HT1080 (cell line): ENCODE results near the gene SLC40A1. TPM values are rescaled to one million over a fixed set of nuclear protein-coding genes. Genes with fewer than 3 reads are reported as not detected.

Experiments used
- DNase-seq: peaks from one replicate; pipeline ENCODE4 v3.0.0-alpha.2; 2015; ENCODE audit warnings: low read depth
- total RNA-seq: library from RNA; depleted of rRNA; stranded (reverse); fragments of >200 nt; shearing (Covaris generic); gene quantifications from 2 replicates; pipeline ENCODE4 v1.2.3, GENCODE V29; 2014

Gene SLC40A1
- total RNA-seq, 1 experiment from 2014 or later, result 0.29 TPM

DNA sequence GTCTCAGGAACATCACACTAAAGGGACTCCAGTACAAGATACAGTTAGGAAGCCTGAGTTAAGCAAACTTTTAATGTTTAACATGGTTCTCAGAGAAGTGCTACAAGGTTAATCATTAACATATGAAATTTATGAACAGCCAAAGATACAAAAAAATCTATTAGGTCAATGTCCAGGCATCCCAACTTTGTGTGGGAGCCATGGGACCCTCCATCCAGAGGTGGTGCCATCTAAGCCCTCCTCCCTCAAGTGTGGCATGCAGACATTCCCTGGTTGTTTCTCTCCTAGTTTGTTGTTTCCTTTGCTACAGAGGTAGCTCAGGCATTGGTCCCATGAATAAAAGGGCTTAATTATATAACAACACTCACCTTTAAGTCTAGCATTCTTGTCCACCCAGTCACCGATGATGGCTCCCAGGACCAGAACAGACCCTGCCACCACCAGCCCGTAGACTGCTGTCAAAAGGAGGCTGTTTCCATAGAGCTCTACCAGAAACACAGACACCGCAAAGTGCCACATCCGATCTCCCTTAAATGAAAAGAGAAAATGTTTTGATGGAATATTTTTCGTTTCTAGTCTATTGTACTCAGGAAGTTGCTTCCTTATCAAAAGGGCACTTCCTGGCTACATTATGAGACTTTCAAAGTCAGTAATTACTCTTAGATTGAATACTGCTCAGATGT is 5.7 kb downstream of the SLC40A1 start:
- DNase-seq, result no peak

DNA sequence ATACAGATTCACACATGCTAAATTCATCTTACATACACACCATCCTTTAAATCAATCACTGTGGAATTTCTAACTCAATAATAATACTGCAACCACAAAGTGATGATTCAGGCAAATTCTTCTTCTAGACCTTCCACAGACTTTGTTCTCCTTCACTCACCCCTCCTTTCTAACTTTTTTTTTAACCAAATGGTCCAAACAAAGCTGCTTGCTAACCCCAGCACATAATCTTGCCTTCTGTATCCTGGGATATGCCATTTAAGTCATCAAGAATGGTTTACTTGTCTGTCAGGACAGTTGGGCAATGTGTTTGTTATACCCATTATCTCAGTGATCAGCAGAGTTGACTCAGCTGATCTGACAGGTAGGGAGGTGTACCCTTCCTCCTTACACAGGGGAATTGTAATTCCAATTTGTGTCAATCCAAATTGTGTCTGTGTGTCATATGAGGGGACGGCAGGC is 10.0 kb downstream of the SLC40A1 start:
- peak; percentile 81 for DNase-seq

DNA sequence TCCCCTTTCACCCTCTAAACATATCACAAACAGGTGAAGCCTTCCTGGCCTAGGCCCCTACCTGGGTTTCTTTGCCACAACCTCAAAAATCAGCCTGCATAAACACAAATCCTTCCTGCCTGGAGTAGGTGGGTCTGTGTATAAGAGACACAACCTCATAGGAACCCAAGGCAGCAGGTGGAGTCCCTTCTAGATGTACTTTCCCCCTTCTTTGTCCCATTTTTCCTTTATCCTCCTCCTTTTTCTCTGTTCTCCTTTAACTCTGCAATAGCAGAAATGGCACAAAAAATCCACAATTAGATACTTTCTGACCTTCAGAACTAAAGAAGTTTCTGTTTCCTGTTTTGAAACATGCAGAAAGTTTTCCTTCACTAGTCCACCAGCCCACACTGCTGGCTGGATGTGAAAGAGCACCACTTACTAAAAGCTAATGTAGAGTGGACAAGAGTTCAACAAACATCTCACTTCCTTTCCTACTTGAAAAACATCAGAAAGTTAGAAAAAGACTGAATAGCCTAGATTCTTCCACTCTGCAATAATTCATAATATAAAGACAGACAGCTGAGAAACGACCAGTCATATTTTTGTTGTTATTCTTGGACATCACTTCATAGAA is 11.2 kb downstream of the SLC40A1 start:
- no peak for DNase-seq

DNA sequence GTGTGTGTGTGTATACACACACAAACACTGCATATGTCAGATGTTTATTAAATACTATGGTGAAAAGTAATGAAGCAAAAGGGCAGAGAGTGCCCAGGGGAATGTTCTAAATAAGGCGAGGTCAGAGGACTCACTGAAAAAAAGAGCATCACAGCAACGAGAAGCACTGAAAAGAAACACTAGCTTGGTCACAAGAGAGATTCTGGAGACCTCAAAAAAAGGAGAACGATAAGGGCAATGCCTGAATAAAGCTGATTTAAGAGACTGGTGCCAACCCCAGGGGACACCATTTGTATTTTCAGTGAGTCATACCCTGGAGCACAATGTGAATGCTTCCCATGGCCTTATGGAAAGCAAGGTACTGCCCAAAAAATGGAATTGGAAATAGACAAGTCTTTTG is 14.5 kb downstream of the SLC40A1 start:
- DNase-seq, result no peak

DNA sequence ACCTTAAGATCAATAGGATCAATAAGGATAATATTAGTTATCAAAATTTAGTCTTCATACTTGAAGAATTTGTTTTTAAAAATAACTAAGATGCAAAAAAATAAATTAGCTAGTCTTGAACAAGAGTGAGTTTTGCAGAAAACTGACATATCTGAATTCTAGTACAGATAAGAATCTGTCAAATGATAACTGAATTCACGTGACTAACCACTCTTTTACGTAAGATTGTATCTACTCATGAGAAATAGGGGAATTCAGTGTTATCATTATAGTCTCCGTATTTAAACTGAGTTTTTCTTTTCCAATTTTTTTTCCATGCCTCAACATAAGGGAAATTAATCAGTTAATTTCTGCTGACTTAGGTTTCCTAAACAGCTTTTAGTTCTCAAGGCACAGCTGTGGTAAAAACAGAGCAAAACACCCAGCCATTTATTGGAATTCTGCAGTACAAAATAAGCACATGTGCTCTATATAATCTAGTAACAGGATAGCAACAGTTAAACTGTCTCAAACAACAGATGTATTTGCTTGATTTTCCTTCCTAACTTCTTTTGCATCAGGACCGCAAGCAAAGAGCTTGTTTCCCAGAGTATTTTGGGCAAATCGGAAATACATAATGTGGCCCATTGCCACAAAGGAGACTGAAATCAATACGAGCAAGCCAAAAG is 19.1 kb downstream of the SLC40A1 start:
- DNase-seq, result no peak

DNA sequence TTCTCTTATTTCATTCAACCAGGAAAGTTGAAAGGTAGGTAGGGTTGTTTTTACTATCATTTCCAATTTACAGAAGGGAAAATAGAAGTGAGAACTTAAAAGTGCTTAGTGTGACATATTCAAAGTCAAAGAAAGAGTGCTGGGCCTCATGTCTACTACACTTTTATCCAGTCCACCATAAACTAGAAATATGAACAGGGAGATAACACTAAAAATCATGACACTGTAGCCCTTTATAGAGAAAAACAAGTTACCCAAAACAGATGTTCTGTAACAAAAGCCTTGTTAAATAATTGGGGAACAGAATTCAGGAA is 20.4 kb downstream of the SLC40A1 start:
- no peak for DNase-seq

DNA sequence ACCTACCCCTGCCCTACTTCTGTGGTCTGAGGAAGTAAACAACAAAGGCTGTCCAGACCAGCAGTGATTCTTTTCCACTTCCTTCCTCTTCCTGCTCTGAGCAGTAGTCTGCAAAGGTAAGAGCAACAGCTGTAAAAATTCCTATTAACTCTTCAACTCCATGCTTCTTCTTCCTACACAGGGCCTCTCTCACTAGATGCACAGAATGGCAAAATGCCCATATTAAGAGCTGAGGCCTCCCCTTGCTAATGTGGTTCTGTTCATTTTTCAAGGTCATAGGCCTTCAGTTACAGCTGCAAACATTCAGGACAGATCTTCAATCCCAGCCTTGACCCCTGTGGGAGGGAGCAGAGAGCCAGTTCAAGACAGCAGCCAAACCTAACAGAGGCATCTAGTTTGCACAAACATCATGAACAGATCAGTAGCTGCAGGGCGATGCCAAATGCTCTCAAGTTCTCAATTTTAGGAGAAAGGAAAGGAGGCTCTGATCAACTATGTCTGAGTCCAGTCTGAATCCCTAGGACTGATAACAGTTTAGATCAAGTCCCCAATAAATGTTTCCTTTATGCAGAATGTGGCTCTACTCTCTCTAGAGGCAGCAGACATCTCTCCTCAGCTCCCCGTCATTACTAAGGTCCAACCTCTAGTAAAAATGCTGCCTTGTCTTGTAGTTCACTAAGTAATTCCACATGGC is 20.9 kb downstream of the SLC40A1 start:
- no peak for DNase-seq

DNA sequence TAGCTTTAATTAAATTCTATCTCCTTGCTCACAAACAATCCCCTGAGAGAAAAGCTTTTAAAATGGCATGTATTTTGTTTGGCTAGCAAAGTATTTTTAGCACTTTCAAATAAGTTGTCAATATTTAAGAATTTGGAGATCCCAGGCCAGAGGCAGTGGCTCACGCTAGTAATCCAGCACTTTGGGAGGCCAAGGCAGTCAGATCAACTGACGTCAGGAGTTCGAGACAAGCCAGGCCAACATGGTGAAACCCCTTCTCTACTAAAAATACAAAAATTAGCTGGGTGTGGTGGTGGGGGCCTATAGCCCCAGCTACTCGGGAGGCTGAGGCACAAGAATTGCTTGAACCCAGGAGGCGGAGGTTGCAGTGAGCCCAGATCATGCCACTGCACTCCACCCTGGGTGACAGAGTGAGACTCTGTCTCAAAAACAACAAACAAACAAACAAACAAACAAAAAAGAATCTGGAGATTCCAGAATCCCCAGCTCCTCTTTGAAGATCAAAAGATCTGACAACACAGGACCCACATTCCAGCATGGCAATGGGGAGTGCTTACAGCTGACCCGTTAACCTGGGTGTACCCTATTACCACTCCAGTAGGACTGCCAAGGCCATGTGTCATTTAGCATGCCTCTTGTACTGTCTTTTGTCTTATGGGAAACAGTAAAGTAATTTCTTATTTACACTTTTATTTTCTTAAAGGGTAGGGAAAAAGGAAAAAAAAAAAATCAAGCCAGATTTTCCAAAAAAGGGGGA is 21.9 kb downstream of the SLC40A1 start:
- DNase-seq, result no peak

DNA sequence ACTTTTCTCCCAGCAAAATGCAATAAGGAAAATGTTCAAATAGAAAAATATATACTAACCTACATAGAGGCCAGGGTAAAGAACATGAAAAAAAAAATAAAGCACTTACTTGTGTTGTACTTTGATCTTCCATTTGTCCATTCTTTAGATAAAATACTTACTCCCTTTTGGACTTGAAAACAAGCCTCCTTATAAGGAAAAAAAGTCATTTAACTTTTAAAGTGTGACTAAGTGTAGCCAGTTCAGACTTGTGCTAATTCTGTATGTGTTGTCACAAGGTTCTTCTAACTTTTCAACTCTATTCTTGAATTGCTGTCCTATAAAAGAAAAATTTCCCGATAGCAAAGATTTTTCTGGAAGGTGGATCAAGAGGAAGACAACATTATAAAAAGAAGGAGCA is 23.2 kb downstream of the SLC40A1 start:
- no peak for DNase-seq

DNA sequence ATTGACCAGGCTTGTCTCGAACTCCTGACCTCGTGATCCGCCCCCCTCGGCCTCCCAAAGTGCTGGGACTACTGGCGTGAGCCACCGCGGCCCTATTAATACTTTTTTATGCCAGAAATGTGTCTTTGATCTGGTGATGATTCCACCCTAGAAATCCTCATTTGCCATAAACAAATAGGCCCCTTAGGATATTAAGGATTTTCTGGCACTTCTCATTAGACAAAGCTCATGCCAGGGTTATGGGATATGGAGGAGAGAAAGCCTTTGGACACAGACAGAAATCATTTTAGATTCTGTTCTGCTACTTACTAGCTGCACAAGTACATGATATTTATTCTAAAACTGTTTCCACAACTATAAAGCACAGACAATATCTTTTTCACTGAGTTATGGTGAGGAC is 24.1 kb downstream of the SLC40A1 start:
- no peak for DNase-seq

DNA sequence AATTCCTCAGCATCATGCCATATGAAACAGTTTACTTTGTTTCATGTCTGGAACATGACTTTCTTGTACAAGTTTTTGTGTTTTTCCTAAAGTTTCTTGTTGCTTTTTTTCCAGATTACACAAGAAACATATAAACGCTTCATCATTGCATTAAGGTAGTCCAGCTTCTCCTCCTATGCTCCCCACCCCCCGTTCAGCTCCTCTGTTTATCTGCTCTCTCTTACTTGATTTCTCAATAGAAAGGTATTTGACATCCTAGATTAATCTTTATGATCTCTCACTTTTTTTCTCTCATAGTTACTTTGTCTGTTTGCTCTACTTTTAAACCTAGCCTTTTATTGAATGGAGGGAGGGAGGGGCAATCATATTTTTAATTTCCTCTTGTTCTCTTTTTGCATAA is 25.4 kb downstream of the SLC40A1 start:
- DNase-seq, result no peak

DNA sequence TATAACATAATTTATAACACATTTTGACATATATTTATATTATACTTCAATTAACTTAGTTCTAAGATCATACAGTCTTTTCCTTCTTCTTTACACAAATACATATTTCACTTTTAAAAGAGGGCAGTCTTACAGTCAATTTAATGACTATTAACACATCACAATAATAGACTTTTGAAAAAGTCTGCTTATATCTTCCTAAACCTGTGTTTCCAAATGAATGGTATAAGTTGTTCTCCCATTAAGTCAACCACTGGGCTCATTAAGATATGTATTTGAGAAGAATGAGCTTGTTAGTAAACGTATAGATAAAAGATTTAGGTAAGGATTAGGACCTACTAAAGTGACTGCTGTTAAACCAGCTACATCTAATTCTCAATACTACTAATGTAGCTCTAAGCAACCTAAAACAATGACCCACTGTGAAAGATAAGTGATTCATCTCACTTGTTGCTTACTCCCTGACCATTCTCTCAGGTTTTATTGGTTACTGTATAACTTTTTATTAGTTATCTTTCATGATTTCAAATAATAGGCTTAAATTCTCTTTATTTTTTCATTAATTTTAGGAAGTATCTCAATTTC is 27.0 kb downstream of the SLC40A1 start:
- peak; percentile 15 for DNase-seq

DNA sequence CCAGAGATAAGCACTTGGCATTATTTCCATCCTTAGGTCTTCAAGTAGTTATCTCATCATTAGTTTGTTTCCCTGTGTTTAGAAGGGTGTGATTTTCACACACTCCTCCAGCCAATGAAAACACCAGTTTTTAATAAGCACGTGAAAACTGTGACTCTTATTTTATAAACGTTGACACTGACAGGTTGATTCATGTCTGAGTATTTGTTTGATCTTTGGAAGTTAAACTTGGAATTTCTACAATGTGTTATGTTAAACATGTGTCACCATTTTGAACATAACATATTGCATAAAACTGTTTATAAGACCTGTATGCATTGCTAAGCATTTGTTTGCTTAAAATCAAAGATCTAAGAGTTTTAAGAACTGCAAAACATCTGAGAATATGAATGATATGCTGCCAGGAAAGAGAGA is 27.6 kb downstream of the SLC40A1 start:
- no peak for DNase-seq

DNA sequence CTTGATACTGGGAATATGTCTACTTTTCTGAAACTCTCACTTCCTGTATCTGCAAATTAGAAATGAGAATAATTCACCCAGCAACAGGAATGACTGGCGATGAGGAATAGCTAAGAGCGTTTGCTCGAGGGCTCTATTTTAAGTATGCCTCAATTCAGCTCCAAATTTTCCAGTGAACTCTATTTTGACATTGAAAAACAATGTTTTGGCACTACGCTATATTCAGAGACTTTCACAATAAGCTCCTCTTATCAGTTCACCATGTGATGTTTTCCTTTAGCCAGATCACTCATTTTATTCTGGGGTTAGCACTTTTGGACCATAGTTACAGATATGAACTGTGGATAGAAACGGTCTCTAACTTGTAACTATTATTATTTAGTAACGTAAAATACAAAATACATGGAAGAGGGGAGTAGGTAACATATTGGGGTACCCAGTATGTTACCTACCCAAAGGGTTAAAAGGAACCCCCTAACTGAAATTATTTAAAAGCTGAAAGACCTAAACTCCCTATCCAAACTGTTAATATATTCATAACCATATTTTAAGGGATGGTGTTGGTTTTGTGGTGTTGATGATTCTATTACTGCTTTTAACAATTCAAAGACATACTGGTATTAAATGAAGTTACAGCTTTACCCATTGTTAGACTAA is 28.1 kb downstream of the SLC40A1 start:
- DNase-seq, result no peak

DNA sequence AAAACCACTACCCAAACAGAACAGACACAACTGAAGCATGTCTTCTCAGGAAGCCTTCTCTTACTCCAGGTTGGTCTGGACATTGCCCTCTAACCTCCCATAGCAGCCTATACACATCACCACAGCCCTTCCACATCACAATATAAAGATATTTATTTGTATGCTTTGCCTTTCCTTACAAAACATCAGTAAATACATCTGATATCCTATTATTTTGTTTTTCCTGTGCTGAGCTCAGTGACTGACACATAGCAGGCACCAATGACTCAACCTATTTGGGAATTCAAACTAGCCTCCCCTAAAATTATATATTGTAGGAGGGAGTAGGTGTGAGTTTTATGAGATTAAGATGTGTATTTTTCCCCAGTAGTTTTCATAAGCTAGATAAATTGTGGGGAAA is 28.8 kb downstream of the SLC40A1 start:
- no peak for DNase-seq

DNA sequence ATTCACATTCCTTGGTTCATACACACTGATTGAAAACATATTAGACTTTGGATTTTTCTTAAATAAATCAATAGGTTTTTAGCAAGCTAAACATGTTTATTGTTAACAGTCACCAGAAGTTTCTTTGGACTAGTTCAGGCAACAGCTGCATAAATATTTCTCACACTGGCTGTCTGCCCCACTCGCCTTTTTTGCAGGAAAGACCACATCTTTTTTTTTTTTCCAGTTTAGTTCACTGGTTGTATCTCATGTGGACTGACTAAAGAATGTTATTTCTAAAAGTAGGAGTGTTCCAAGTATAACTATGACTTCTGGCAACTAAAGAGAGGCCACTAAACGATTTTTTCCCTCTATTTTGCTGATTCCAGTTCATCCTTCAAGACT is 31.1 kb downstream of the SLC40A1 start:
- no peak for DNase-seq

DNA sequence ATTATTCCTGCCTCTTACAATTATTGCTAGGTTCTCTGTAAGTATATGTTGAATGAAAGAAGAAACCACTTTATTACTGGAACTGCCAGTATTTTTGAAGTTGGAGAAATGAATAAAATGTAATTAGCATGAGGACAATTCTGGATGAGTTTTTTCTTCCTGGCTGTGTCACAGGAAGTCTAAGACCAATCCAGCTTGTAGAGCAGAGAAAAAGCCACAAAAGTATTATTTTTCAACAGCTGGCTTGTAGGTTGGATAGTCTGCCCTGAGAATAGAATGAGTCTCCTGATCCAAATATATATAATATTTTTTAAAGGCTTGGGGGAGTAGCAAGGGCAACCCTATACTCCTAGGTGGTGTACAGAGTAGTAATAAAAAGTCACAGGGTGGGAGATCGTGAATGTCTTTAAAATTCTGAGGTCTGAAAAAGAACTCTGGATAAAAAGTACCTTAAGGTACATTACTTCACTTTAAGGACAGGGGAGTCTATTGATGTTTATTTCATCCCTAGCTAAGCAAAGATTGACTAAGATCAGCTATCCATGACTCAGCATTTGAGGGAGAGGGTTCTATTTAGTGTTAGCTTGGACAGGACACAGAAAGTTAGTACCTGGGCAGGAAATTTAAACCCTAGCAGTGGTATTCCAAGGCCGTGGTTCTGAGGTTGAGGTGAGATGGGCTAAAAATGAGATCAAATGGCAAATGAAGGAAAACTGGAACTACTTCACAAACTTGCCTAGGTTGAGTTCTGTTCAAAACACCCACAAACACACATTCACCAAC is 31.7 kb downstream of the SLC40A1 start:
- peak; percentile 34 for DNase-seq

DNA sequence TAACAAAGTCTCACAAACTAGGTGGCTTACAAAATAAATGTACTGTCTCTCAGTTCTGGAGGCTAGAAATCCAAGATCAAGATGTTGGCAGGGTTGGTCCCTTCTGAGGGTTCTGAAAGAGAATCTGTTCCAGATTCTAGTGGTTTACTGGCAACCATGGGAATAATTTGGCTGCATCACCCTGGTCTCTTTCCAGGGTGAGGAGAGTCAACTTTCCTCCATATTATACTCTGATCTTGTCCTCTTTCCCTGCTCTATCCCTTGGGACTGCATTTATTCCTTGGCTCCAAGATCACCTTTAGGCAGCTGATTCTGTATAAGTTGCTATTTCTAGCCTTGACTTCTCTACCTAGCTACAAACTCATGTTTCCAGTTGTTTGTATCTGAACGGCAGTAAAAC is 35.2 kb downstream of the SLC40A1 start:
- no peak for DNase-seq

DNA sequence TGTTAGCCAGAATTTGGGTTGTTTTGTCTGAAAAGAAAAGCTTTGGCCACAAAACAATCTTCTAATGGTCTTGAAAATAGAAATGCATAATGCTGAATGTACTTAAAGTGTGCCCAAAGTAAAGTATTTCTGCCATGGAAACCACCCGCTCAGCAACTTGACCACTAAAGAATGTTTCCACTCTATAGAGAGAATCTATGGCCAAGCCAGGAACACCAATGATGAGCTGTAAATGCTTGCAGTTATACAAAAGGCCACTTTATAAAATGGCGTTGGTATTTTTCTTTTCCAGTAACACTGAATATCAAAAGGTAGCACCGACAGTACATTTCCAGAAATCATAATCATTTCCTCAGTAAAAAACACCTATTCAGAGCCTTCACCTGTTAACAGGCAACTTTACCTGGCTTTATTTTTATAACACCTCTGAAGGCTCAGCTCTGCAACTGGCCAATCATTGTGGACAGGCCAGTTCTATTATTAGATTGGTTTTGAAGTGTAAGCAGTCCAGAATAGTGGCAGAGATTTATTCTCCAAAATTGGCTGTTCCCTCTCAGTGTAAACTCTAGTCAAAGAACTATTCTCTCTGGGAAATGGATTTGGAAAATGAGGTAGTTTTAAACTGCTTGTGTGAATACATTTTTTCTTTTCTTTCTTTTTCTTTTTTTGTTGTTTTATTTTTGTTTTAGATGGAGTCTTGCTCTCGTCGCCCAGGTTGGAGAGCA is 36.1 kb downstream of the SLC40A1 start:
- DNase-seq, result no peak
